Prostate gland (tissue), 2 donors: Measurements from ENCODE around the gene ENGASE.

Experiments used
- CTCF ChIP-seq, 4 experiments: fragments of 200-600 bp in 2 of 4; fragments of 450-650 bp in 2 of 4; sonication (generic) in 2 of 4; IDR thresholded peaks; 1 replicate in 3 of 4; 2 replicates in 1 of 4; pipeline ENCODE4 v1.5.1; 2016 to 2019; ENCODE audit warnings: antibody characterized with exemption in 4 of 4, mild to moderate bottlenecking in 2 of 4, moderate library complexity in 2 of 4
- POLR2A ChIP-seq: fragments of 450-650 bp; IDR thresholded peaks from one replicate; pipeline ENCODE4 v1.6.1; 2016; ENCODE audit warnings: antibody characterized with exemption, mild to moderate bottlenecking

GRCh38 chr17:79109584-79109983 is 35.0 kb downstream of the ENGASE start:
- no peak for TF ChIP-seq CTCF (IDR thresholded peaks at IDR 0.05)
- no peak for TF ChIP-seq POLR2A
